LNCaP clone FGC (cell line): ENCODE results near the gene IFFO2.

Experiments
- DNase-seq: peaks from one replicate; pipeline ENCODE4 v3.0.0-alpha.2; 2011; ENCODE audit warnings: low read depth
- H3K4me3 ChIP-seq: 2 replicates; pipeline ENCODE4 v1.5.1; 2011; ENCODE audit warnings: mild to moderate bottlenecking, low read depth, low read length, control low read depth
- CTCF ChIP-seq: IDR thresholded peaks from 2 replicates; pipeline ENCODE4 v1.5.1; 2012; ENCODE audit warnings: mild to moderate bottlenecking; ENCODE audit not compliant: control insufficient read depth, insufficient read depth; ENCODE audit errors: extremely low read depth

Gene IFFO2

GRCh38 chr1:18945401-18945849, 11.1 kb downstream of the IFFO2 start:
- peak; percentile 46 for DNase-seq
- H3K4me3 ChIP-seq = no peak overlapping the region
- TF ChIP-seq CTCF = no peak

- DNase-seq = no peak
- no peak overlapping the region for H3K4me3 ChIP-seq
- no peak for TF ChIP-seq CTCF
These were observed 11.7 kb downstream of the IFFO2 start for GRCh38 chr1:18944810-18945209.

- no peak for TF ChIP-seq CTCF
- DNase-seq = no peak
- no peak overlapping the region for H3K4me3 ChIP-seq
These were observed 12.4 kb downstream of the IFFO2 start for GRCh38 chr1:18943914-18944572.

- DNase-seq = no peak
- no peak for TF ChIP-seq CTCF
These were observed 13.3 kb downstream of the IFFO2 start for GRCh38 chr1:18943162-18943561.

GRCh38 chr1:18942340-18942739, 14.1 kb downstream of the IFFO2 start:
- DNase-seq = no peak
- no peak for TF ChIP-seq CTCF

More at GRCh38 chr1:18943162-18943561, 13.3 kb downstream of the IFFO2 start:
- no peak overlapping the region for H3K4me3 ChIP-seq

GRCh38 chr1:18941221-18942141, 15.0 kb downstream of the IFFO2 start:
- H3K4me3 ChIP-seq = no peak overlapping the region
- no peak for DNase-seq
- TF ChIP-seq CTCF = no peak

More at GRCh38 chr1:18942340-18942739, 14.1 kb downstream of the IFFO2 start:
- H3K4me3 ChIP-seq = no peak overlapping the region
